GM19455 (cell line): ENCODE data around the gene SMURF1.

Source experiments
- ATAC-seq: cut with Tn5 transposase; IDR thresholded peaks from one replicate; pipeline ENCODE4 v1.9.1; 2021; ENCODE audit not compliant: unreplicated experiment

SMURF1 gene

GRCh38 chr7:99141841-99142726 is 1.8 kb downstream of the SMURF1 start:
- no peak for ATAC-seq

- ATAC-seq: no peak
Observed at GRCh38 chr7:99141334-99141733, 2.6 kb downstream of the SMURF1 start.

GRCh38 chr7:99140813-99141212 is 3.1 kb downstream of the SMURF1 start:
- no peak for ATAC-seq

GRCh38 chr7:99139036-99139435 is 4.9 kb downstream of the SMURF1 start:
- ATAC-seq: no peak

- no peak for ATAC-seq
Observed at GRCh38 chr7:99137411-99138180, 6.3 kb downstream of the SMURF1 start.

- ATAC-seq: no peak
Observed at GRCh38 chr7:99135938-99136337, 8.0 kb downstream of the SMURF1 start.

- ATAC-seq: no peak
Observed at GRCh38 chr7:99133766-99134564, 9.9 kb downstream of the SMURF1 start.

GRCh38 chr7:99132595-99133321 is 11.2 kb downstream of the SMURF1 start:
- ATAC-seq: no peak

GRCh38 chr7:99131290-99131689 is 12.6 kb downstream of the SMURF1 start:
- no peak for ATAC-seq

- no peak for ATAC-seq
Observed at GRCh38 chr7:99129536-99129935, 14.4 kb downstream of the SMURF1 start.

- ATAC-seq: no peak
Observed at GRCh38 chr7:99129001-99129400, 14.9 kb downstream of the SMURF1 start.

GRCh38 chr7:99128076-99128950 is 15.6 kb downstream of the SMURF1 start:
- ATAC-seq: no peak

- no peak for ATAC-seq
Observed at GRCh38 chr7:99127636-99128035, 16.3 kb downstream of the SMURF1 start.

- no peak for ATAC-seq
Observed at GRCh38 chr7:99126921-99127553, 16.9 kb downstream of the SMURF1 start.

GRCh38 chr7:99125505-99125865 is 18.4 kb downstream of the SMURF1 start:
- no peak for ATAC-seq

GRCh38 chr7:99124751-99125504 is 19.0 kb downstream of the SMURF1 start:
- no peak for ATAC-seq

GRCh38 chr7:99124236-99124635 is 19.7 kb downstream of the SMURF1 start:
- ATAC-seq: no peak

- ATAC-seq: no peak
Observed at GRCh38 chr7:99123571-99124033, 20.3 kb downstream of the SMURF1 start.
